ENCODE data around the gene PPP1R12C. TPM values are rescaled to one million over a fixed set of nuclear protein-coding genes. Genes with fewer than 3 reads are reported as not detected.
A peak's percentile ranks its signal among the peaks of the same experiment; 100 is the strongest.

Gene PPP1R12C
- total RNA-seq, 4 donors from 2014 or later, result 113 to 270 (median 180) TPM

- H3K27me3 ChIP-seq, result peaks cover 11 to 63% of the 10 kb centered on the region in 2 donors
- no peak overlapping the region for H3K27ac ChIP-seq
- peaks cover 0 to 41% (median 18%) of the 10 kb centered on the region in 4 donors for H3K4me1 ChIP-seq
- peaks cover 0 to 25% (median 11%) of the 10 kb centered on the region in 3 donors for H3K36me3 ChIP-seq
- no peaks in the 10 kb centered on the region for H3K9me3 ChIP-seq
- H3K4me3 ChIP-seq, result peak overlapping the region; percentile 26 to 49 (median 34)
- no peak for TF ChIP-seq POLR2A (IDR thresholded peaks at IDR 0.05)
- peak in 1 of 5 experiments; percentile 7 for TF ChIP-seq CTCF (IDR thresholded peaks at IDR 0.05)
- TF ChIP-seq EP300 (IDR thresholded peaks at IDR 0.05), result peak in 1 of 2 donors; percentile 48
- 1% methylated on average over 50 to 59 of the region's 74 CpGs for WGBS, 2 donors
- DNase-seq (ENCODE audit: low spot score in 2 of 2), result peak; percentile 80 to 87
Observed at GRCh38 chr19:55086730-55087541, 30.5 kb downstream of the PPP1R12C start.

GRCh38 chr19:55085923-55086715 is 31.3 kb downstream of the PPP1R12C start:
- no peaks in the 10 kb centered on the region for H3K9me3 ChIP-seq
- H3K4me1 ChIP-seq, result peaks cover 0 to 50% (median 22%) of the 10 kb centered on the region in 4 donors
- no peak for TF ChIP-seq EP300 (IDR thresholded peaks at IDR 0.05)
- TF ChIP-seq CTCF (IDR thresholded peaks at IDR 0.05), result no peak
- no peak for TF ChIP-seq POLR2A (IDR thresholded peaks at IDR 0.05)
- peaks cover 0 to 17% (median 3%) of the 10 kb centered on the region in 3 donors for H3K36me3 ChIP-seq
- H3K27me3 ChIP-seq, result peaks cover 11 to 71% of the 10 kb centered on the region in 2 donors
- DNase-seq (ENCODE audit: low spot score in 2 of 2), result no peak
- no peak overlapping the region for H3K27ac ChIP-seq
- peak overlapping the region; percentile 26 to 49 (median 34) for H3K4me3 ChIP-seq
- WGBS, 2 donors, result 22 to 29% methylated on average over 25 to 33 of the region's 35 CpGs

GRCh38 chr19:55084416-55084815 is 33.0 kb downstream of the PPP1R12C start:
- no peak for TF ChIP-seq CTCF (IDR thresholded peaks at IDR 0.05)
- TF ChIP-seq POLR2A (IDR thresholded peaks at IDR 0.05), result no peak
- TF ChIP-seq EP300 (IDR thresholded peaks at IDR 0.05), result no peak
- Histone ChIP-seq H3K4me3 (no peak overlapping the region), H3K27ac (no peak overlapping the region), H3K4me1 (peaks cover 0 to 63% (median 26%) of the 10 kb centered on the region in 4 donors), H3K27me3 (peaks cover 11 to 88% of the 10 kb centered on the region in 2 donors), H3K9me3 (no peaks in the 10 kb centered on the region), H3K36me3 (peaks cover 0 to under 1% (median 0%) of the 10 kb centered on the region in 3 donors)
- DNase-seq (ENCODE audit: low spot score in 2 of 2), result no peak
- 61 to 64% methylated on average over 10 of the region's 10 CpGs for WGBS, 2 donors

GRCh38 chr19:55083004-55083850 is 34.2 kb downstream of the PPP1R12C start:
- no peak for TF ChIP-seq EP300 (IDR thresholded peaks at IDR 0.05)
- no peak for TF ChIP-seq CTCF (IDR thresholded peaks at IDR 0.05)
- no peak for TF ChIP-seq POLR2A (IDR thresholded peaks at IDR 0.05)
- 37 to 41% methylated on average over 38 to 42 of the region's 42 CpGs for WGBS, 2 donors
- no peak overlapping the region for H3K27ac ChIP-seq
- no peaks in the 10 kb centered on the region for H3K36me3 ChIP-seq
- H3K9me3 ChIP-seq, result no peaks in the 10 kb centered on the region
- no peak for DNase-seq (ENCODE audit: low spot score in 2 of 2)
- H3K4me1 ChIP-seq, result peaks cover 0 to 56% (median 25%) of the 10 kb centered on the region in 4 donors
- no peak overlapping the region for H3K4me3 ChIP-seq
- peaks cover 11 to 97% of the 10 kb centered on the region in 2 donors for H3K27me3 ChIP-seq

Measured in tibial nerve (tissue), 4 donors.